GM19467 (cell line): ENCODE measurements around the gene AGBL4.
"Not testable (repeated sequence)": the region's sequence is repeated elsewhere in the genome, so short reads cannot be mapped to it uniquely, and the experiment has no call there.

Experiments
- ATAC-seq: cut with Tn5 transposase; IDR thresholded peaks from one replicate; pipeline ENCODE4 v1.9.1; 2021; ENCODE audit warnings: mild to moderate bottlenecking, moderate library complexity; ENCODE audit not compliant: unreplicated experiment

The AGBL4 gene

GRCh38 chr1:49319426-49319963, 704.3 kb downstream of the AGBL4 start:
- no peak for ATAC-seq

DNA sequence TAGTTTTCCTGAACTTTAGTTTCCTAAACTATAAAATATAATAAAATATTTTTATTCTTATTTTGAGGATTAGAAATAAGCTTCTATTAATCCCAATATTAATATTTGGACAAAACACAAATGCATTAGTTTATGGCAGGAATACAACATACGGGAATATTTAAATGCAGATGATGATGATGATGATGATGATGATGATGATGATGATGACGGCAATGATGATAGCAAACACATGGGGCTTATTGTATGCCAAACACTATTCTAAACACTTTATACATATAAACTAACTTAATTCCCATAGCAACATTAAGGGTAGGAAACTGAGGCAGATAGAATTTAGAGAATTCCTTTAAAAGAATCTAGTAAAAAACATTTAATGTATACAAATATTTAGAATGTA, 705.5 kb downstream of the AGBL4 start:
- no peak for ATAC-seq

GRCh38 chr1:49307457-49307856, 716.3 kb downstream of the AGBL4 start:
- ATAC-seq: no peak

- no peak for ATAC-seq
Observed at GRCh38 chr1:49306507-49307070, 717.2 kb downstream of the AGBL4 start.

DNA sequence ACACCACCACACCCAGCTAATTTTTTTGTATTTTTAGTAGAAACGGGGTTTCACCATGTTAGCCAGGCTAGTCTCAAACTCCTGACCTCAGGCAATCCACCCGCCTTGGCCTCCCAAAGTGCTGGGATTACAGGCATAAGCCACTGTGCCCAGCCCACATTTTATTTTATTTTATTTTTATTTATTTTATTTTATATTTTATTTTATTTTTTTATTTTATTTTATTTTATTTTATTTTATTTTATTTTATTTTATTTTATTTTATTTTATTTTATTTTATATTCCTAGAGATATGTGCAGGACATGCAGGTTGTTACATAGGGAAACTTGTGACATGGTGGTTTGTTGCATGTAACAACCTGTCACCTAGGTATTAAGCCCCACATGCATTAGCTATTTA, 721.4 kb downstream of the AGBL4 start:
- not testable (repeated sequence) for ATAC-seq

- no peak for ATAC-seq
Observed at GRCh38 chr1:49298304-49298703, 725.5 kb downstream of the AGBL4 start.

DNA sequence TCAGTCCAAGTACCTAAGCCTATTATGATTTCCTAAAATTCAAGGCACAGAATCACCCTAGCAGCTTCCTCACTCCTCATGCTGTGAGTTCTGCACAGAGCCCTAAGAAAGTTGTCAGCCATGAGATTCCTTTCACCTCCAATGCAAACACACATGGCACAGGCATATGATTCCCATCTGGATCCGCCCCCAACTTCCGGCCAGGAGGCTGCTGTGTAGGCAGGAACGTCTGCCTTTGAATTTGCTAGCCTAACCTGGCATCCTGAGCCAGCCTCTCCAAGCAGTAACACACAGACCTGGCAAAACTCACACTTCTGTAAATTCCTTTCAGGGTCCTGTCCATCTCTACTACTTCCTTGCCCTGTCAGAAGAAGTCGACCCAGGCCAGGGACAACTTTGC, 726.0 kb downstream of the AGBL4 start:
- no peak for ATAC-seq

DNA sequence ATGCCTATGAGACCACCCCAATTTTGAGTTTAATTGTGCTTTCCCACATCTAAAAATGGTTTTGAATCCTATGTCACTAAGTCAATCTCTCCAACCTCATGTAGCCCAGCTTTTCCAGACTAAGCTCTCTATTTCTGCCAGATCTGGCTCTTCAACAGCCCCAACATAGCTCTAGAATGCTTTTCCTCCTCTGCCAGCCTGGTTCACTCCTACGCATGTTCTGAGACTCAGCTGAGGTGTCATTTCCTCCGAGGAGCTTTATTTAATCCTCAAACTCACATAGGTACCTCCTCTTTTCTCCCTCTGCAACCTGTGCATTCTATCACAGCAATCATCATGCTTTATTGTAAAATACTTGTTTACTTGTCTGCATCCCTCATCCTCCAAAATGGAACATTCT, 729.2 kb downstream of the AGBL4 start:
- ATAC-seq: no peak

DNA sequence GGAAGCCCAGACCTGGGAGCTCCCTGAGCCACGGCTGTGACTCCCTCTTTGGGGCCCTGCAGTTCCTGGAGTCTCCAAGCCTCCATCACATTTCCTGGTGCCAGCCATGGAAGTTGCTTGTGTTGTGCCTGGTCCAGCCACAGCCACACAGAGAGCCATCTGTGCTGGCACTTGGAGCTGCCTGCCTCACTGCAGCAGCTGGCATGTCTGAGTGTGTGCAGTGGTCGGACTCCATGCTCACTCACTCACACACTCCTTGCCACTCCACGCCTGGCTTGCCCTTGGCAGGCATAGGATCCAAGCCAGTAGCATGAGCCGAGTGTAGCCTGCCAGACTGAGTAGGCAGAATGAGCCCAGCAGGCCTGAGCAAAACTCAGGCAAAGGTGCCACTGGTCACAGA, 730.7 kb downstream of the AGBL4 start:
- no peak for ATAC-seq

DNA sequence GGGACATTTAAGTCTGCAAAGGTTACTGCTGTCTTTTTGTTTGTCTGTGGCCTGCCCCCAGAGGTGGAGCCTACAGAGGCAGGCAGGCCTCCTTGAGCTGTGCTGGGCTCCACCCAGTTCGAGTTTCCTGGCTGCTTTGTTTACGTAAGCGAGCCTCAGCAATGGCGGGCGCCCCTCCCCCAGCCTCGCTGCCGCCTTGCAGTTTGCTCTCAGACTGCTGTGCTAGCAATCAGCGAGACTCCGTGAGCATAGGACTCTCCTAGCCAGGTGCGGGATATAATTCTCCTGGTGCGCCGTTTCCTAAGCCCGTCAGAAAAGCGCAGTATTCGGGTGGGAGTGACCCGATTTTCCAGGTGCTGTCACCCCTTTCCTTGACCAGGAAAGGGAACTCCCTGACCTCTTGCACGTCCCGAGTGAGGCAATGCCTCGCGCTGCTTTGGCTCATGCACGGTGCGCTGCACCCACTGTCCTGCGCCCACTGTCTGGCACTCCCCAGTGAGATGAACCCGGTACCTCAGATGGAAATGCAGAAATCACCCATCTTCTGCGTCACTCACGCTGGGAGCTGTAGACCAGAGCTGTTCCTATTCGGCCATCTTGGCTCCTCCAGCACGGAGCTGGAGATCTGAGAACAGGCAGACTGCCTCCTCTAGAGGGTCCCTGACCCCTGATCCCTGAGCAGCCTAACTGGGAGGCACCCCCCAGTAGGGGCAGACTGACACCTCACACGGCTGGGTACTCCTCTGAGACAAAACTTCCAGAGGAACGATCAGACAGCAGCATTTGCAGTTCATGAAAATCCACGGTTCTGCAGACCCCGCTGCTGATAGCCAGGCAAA, 766.3 kb downstream of the AGBL4 start:
- not testable (repeated sequence) for ATAC-seq

DNA sequence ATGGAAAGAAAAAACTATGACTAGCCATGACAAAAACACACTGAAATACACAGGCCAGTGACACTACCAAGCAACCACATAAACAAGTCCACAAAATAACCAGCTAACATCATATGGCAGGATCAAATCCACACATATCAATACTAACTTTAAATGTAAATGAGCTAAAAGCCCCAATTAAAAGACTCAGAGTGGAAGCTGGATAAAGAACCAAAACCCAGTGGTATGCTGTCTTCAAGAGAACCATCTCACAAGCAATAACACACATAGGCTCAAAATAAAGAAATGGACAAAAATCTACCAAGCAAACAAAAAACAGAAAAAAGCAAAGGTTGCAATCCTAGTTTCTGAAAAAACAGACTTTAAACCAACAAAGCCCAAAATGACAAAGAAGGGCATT, 770.8 kb downstream of the AGBL4 start:
- ATAC-seq: no peak

DNA sequence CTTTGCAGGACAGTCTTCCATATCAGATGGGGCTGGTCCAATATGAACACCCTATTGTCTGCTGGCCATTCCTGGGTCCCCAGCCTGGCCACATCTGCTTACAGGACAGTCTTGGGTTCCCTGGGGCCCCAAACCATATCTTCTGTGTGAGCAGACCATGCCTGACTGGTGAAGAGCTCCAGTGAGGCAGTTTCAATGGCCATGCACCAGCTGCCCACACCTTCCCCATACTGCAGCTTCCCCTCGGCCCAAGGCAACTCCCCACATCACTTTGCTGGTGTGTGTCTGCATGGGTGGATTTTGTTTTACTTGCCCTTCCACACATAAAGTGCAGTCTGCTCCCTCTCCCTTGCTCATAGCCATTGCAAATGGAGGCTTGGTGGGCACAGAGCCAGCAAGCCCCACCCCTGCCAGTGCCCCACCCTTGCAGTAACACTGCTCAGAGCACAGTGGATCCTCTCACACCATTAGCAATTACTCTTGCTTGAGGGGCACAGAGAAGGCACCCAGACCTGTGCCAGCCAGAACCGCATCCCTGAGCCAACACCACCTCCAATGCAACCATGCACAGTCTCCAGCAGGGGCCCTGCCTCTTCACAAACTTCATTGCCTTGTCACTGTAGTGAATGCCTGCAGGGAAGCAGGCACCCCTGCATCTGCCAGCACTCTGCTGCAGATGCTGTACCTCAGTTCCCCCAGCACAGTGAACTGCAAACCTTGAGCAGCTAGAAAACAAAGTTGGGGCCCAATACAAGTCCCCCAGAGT, 772.6 kb downstream of the AGBL4 start:
- no peak for ATAC-seq

GRCh38 chr1:49240709-49241221, 783.0 kb downstream of the AGBL4 start:
- no peak for ATAC-seq

GRCh38 chr1:49234988-49235387, 788.8 kb downstream of the AGBL4 start:
- ATAC-seq: no peak

- no peak for ATAC-seq
Observed at GRCh38 chr1:49229555-49229954, 794.2 kb downstream of the AGBL4 start.

DNA sequence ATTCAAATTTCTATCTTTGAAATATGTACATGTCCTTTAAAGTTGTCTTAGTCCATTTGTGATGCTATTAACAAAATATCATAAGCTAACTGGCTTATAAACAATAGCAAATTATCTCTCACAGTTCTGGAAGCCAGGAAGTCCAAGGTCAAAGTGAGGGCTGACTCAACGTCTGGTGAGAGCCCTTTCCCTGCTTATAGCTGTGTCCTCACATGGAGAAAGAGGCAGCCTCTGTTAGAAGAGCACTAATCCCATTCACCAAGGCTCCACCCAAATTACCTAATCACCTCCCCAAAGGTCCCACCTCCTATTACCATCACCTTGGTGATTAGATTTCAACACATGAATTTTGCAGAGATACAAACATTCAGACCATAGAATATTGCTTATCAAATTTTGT, 797.0 kb downstream of the AGBL4 start:
- no peak for ATAC-seq

GRCh38 chr1:49225464-49225863, 798.3 kb downstream of the AGBL4 start:
- no peak for ATAC-seq

- ATAC-seq: no peak
Observed at GRCh38 chr1:49213301-49213700, 810.5 kb downstream of the AGBL4 start.

- ATAC-seq: no peak
Observed at GRCh38 chr1:49208712-49209111, 815.0 kb downstream of the AGBL4 start.

- no peak for ATAC-seq
Observed at GRCh38 chr1:49204720-49205119, 819.0 kb downstream of the AGBL4 start.

DNA sequence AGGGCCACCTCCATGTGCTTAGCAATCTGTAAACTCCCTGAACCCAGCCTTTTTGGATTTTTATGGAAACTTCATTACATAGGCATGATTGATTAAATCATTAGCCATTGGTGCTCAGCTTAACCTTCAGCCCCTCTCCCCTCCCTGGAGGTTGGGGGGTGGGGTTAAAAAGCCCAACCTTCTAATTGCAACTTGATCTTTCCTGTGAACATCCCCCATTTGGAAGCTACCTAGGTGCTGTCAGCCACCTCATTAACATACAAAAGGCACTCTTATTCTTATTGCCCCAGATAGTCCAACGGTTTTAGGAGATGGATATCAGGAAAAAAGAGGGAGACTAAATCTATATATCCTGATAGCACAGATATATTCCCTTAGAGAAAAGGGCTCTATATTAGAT, 823.0 kb downstream of the AGBL4 start:
- ATAC-seq: no peak
